Hepatocyte (in vitro differentiated cells): Measurements from ENCODE around the gene MT1F.

Source experiments
- CTCF ChIP-seq: fragments of 200-600 bp; sonication (generic); IDR thresholded peaks from 2 replicates; pipeline ENCODE4 v1.5.1; 2016; ENCODE audit warnings: antibody characterized with exemption, mild to moderate bottlenecking; ENCODE audit not compliant: poor library complexity
- EZH2 ChIP-seq: fragments of 200-600 bp; sonication (generic); IDR thresholded peaks from 2 replicates; pipeline ENCODE4 v1.6.1; 2016; ENCODE audit warnings: antibody characterized with exemption, mild to moderate bottlenecking, borderline replicate concordance

DNA sequence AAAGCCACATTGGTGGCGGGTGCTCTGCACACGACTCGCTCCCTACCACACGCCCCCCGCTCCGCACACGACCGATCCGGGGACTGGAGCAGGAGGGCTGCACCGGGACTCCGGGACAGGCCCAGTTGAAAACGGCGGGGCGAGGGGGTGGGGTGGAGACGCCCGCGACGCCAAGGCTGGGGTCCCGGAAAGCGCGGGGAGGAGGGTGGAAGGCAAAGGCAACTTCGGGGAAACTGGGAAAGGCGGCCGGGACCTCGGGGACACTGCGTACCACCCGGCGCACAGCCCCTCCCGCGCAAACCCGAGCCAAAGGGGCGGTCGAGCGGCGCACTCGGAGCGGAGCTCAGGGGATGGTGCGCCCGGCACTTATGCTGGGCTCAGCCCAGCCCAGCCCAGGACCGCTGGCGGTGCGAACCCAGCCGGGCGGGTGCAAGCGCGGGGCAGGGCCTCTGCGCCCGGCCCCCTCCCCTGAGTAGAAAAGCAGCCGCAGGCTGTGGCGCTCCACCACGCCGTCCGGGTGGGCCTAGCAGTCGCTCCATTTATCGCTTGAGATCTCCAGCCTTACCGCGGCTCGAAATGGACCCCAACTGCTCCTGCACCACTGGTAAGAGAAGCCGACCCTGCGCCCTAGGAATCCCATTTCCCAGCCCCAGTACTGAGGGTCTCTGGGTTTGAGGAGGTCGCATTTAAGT is 25.5 kb upstream of the MT1F start, which contains the start of gene MT1M:
- TF ChIP-seq EZH2 (no peak), CTCF (no peak)
